Cardiac muscle cell (in vitro differentiated cells and primary cell): Measurements from ENCODE around the gene PIWIL4. TPM values are rescaled to one million over a fixed set of nuclear protein-coding genes. Genes with fewer than 3 reads are reported as not detected.

Experiments
- DNase-seq, 2 donors: peaks; one replicate each; pipeline versions ENCODE4 v3.0.0 to v3.0.0-alpha.2; 2010 to 2017; ENCODE audit warnings: low read depth in 1 of 2, low spot score in 1 of 2
- H3K27ac ChIP-seq: fragments of 200-600 bp; sonication (generic); 2 replicates; pipeline ENCODE4 v1.5.1; 2016
- H3K27me3 ChIP-seq: fragments of 200-600 bp; sonication (generic); 2 replicates; pipeline ENCODE4 v1.6.0; 2016; ENCODE audit warnings: control low read depth
- H3K36me3 ChIP-seq: fragments of 200-600 bp; sonication (generic); 2 replicates; pipeline ENCODE4 v1.5.1; 2016; ENCODE audit warnings: control low read depth
- H3K4me1 ChIP-seq: fragments of 200-600 bp; sonication (generic); 2 replicates; pipeline ENCODE4 v1.8.1; 2017; ENCODE audit warnings: low read depth, mild to moderate bottlenecking, mixed run types
- H3K4me3 ChIP-seq: fragments of 200-600 bp; sonication (generic); 2 replicates; pipeline ENCODE4 v1.5.1; 2016; ENCODE audit warnings: mild to moderate bottlenecking
- H3K9me3 ChIP-seq: fragments of 200-600 bp; sonication (generic); 2 replicates; pipeline ENCODE4 v1.5.1; 2017; ENCODE audit warnings: low read depth, mild to moderate bottlenecking, control low read depth
- polyA plus RNA-seq: library from polyadenylated mRNA; unstranded; fragments of >200 nt; fragmentation: Nextera tagmentation; extraction: Ambion mirVana; gene quantifications from 2 replicates; pipeline ENCODE4 v1.2.1, GENCODE V29; 2016
- total RNA-seq: library from RNA; depleted of rRNA; stranded (reverse); fragments of >200 nt; gene quantifications from 2 replicates; pipeline ENCODE4 v1.2.3, GENCODE V29; 2016
- TF ChIP-seq, protein P1 (sequence below): IDR thresholded peaks from 2 replicates; pipeline ENCODE4 v1.5.1; 2012; ENCODE audit warnings: low read depth, mild to moderate bottlenecking, low read length

The PIWIL4 gene
- total and polyA plus RNA-seq, 2 experiments from 2014 or later: 0.18 to 1.8 TPM

DNA sequence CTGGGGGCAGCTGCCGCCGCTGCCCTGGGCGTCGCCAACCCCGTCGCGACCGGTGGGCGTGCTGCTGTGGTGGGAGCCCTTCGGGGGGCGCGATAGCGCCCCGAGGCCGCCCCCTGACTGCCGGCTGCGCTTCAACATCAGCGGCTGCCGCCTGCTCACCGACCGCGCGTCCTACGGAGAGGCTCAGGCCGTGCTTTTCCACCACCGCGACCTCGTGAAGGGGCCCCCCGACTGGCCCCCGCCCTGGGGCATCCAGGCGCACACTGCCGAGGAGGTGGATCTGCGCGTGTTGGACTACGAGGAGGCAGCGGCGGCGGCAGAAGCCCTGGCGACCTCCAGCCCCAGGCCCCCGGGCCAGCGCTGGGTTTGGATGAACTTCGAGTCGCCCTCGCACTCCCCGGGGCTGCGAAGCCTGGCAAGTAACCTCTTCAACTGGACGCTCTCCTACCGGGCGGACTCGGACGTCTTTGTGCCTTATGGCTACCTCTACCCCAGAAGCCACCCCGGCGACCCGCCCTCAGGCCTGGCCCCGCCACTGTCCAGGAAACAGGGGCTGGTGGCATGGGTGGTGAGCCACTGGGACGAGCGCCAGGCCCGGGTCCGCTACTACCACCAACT is 22.4 kb upstream of the PIWIL4 start:
- Histone ChIP-seq H3K4me3 (peak overlapping the region; percentile 27), H3K27ac (no peak overlapping the region), H3K36me3 (no peaks in the 10 kb centered on the region), H3K4me1 (peaks cover 8% of the 10 kb centered on the region), H3K27me3 (peaks cover 13% of the 10 kb centered on the region), H3K9me3 (no peaks in the 10 kb centered on the region)
- no peak for DNase-seq
- TF ChIP-seq, protein P1, sequence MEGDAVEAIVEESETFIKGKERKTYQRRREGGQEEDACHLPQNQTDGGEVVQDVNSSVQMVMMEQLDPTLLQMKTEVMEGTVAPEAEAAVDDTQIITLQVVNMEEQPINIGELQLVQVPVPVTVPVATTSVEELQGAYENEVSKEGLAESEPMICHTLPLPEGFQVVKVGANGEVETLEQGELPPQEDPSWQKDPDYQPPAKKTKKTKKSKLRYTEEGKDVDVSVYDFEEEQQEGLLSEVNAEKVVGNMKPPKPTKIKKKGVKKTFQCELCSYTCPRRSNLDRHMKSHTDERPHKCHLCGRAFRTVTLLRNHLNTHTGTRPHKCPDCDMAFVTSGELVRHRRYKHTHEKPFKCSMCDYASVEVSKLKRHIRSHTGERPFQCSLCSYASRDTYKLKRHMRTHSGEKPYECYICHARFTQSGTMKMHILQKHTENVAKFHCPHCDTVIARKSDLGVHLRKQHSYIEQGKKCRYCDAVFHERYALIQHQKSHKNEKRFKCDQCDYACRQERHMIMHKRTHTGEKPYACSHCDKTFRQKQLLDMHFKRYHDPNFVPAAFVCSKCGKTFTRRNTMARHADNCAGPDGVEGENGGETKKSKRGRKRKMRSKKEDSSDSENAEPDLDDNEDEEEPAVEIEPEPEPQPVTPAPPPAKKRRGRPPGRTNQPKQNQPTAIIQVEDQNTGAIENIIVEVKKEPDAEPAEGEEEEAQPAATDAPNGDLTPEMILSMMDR: no peak

DNA sequence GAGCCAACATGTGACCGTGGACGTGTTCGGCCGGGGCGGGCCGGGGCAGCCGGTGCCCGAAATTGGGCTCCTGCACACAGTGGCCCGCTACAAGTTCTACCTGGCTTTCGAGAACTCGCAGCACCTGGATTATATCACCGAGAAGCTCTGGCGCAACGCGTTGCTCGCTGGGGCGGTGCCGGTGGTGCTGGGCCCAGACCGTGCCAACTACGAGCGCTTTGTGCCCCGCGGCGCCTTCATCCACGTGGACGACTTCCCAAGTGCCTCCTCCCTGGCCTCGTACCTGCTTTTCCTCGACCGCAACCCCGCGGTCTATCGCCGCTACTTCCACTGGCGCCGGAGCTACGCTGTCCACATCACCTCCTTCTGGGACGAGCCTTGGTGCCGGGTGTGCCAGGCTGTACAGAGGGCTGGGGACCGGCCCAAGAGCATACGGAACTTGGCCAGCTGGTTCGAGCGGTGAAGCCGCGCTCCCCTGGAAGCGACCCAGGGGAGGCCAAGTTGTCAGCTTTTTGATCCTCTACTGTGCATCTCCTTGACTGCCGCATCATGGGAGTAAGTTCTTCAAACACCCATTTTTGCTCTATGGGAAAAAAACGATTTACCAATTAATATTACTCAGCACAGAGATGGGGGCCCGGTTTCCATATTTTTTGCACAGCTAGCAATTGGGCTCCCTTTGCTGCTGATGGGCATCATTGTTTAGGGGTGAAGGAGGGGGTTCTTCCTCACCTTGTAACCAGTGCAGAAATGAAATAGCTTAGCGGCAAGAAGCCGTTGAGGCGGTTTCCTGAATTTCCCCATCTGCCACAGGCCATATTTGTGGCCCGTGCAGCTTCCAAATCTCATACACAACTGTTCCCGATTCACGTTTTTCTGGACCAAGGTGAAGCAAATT is 21.7 kb upstream of the PIWIL4 start:
- Histone ChIP-seq H3K4me1 (peaks cover 8% of the 10 kb centered on the region), H3K36me3 (no peaks in the 10 kb centered on the region), H3K27ac (no peak overlapping the region), H3K4me3 (peak overlapping the region; percentile 27), H3K27me3 (peaks cover 13% of the 10 kb centered on the region), H3K9me3 (no peaks in the 10 kb centered on the region)
- TF ChIP-seq, protein P1: no peak
- peak in 1 of 2 donors; percentile 29 for DNase-seq

GRCh38 chr11:94546162-94546470 is 21.1 kb upstream of the PIWIL4 start:
- peaks cover 8% of the 10 kb centered on the region for H3K4me1 ChIP-seq
- H3K27me3 ChIP-seq: peaks cover 13% of the 10 kb centered on the region
- DNase-seq: no peak
- H3K9me3 ChIP-seq: no peaks in the 10 kb centered on the region
- H3K36me3 ChIP-seq: no peaks in the 10 kb centered on the region
- TF ChIP-seq, protein P1: no peak
- peak overlapping the region; percentile 5 for H3K4me3 ChIP-seq
- no peak overlapping the region for H3K27ac ChIP-seq

GRCh38 chr11:94546886-94547285 is 20.3 kb upstream of the PIWIL4 start:
- Histone ChIP-seq H3K9me3 (no peaks in the 10 kb centered on the region), H3K27ac (no peak overlapping the region), H3K4me3 (peak overlapping the region; percentile 5), H3K36me3 (no peaks in the 10 kb centered on the region), H3K4me1 (peaks cover 8% of the 10 kb centered on the region), H3K27me3 (peaks cover 13% of the 10 kb centered on the region)
- TF ChIP-seq, protein P1: no peak
- peak in 1 of 2 donors; percentile 18 for DNase-seq

- Histone ChIP-seq H3K4me1 (peaks cover 8% of the 10 kb centered on the region), H3K9me3 (no peaks in the 10 kb centered on the region), H3K4me3 (no peak overlapping the region), H3K27me3 (peaks cover 13% of the 10 kb centered on the region), H3K36me3 (no peaks in the 10 kb centered on the region), H3K27ac (no peak overlapping the region)
- TF ChIP-seq, protein P1: no peak
- DNase-seq: no peak
These were observed 18.0 kb upstream of the PIWIL4 start for GRCh38 chr11:94549146-94549545.
